K562 (cell line): Measurements from ENCODE around the gene ZFAND2A. TPM values are rescaled to one million over a fixed set of nuclear protein-coding genes. Genes with fewer than 3 reads are reported as not detected.

Experiments used
- ATAC-seq: fragments of 200-7000 bp; cut with Tn5 transposase; 3 replicates; pipeline ENCODE4 v1.9.1; 2020; ENCODE audit warnings: moderate library complexity
- BruUV-seq: library from RNA; stranded (reverse); fragments of 400-500 nt; replicated peaks from 2 replicates; lab custom pipeline; 2021; lab: Mats Ljungman, UMichigan
- CTCF ChIA-PET: fragments of 300-600 bp; formaldehyde crosslinking; extraction: SDS; loops from one replicate; lab custom pipeline; 2021; ENCODE audit warnings: low intra/inter-chr PET ratio; lab: Yijun Ruan, JAX
- POLR2A ChIA-PET: fragments of 300-600, 350-650 bp; sonication (Branson Sonifier 250); formaldehyde crosslinking; extraction: SDS; loops from one replicate; lab custom pipeline; 2021; ENCODE audit warnings: antibody characterized with exemption, inconsistent platforms; lab: Yijun Ruan, JAX
- DNase-seq, 4 experiments: peaks; one replicate each; pipeline versions ENCODE4 v3.0.0 to v3.0.0-alpha.2; 2011 to 2018; ENCODE audit warnings: low spot score in 3 of 4, mixed read lengths in 3 of 4; ENCODE audit errors: extremely low read depth in 1 of 4
- FAIRE-seq: peaks from 2 replicates; lab custom pipeline; 2011; peaks lifted over from hg19 to GRCh38; lab: Jason Lieb, UNC
- H2AFZ ChIP-seq: 2 replicates; pipeline ENCODE4 v1.6.0; 2011; ENCODE audit warnings: low read depth, low read length, control low read depth, inconsistent platforms
- H3K27ac ChIP-seq: fragments of 200-600 bp; 3 replicates; pipeline ENCODE4 v1.8.0; 2011; ENCODE audit warnings: low read depth, mild to moderate bottlenecking, control low read depth, inconsistent platforms, low read length, moderate library complexity, mixed read lengths; ENCODE audit errors: extremely low read depth
- H3K27me3 ChIP-seq, 2 experiments: fragments of 300-600 bp in 1 of 2; 2 replicates in 1 of 2; 3 replicates in 1 of 2; pipeline versions ENCODE4 v1.6.0 to v1.8.0; 2011; ENCODE audit warnings: inconsistent platforms in 2 of 2, low read length in 2 of 2, mild to moderate bottlenecking in 1 of 2, mixed read lengths in 1 of 2, moderate library complexity in 1 of 2; ENCODE audit not compliant: control insufficient read depth in 2 of 2, insufficient read depth in 2 of 2
- H3K36me3 ChIP-seq: fragments of 300-600 bp; 3 replicates; pipeline ENCODE4 v1.8.0; 2011; ENCODE audit warnings: mild to moderate bottlenecking, low read length, inconsistent platforms; ENCODE audit not compliant: control insufficient read depth, insufficient read depth
- H3K4me1 ChIP-seq, 2 experiments: fragments of 200-600 bp in 1 of 2; replicated peaks in 1 of 2; 2 replicates in 1 of 2; 3 replicates in 1 of 2; pipeline versions ENCODE4 v1.5.1 to v1.8.0; 2011; ENCODE audit warnings: inconsistent platforms in 2 of 2, low read length in 2 of 2, mild to moderate bottlenecking in 1 of 2, mixed read lengths in 1 of 2, moderate library complexity in 1 of 2; ENCODE audit not compliant: control insufficient read depth in 2 of 2, insufficient read depth in 2 of 2
- H3K4me2 ChIP-seq: 2 replicates; pipeline ENCODE4 v1.6.1; 2011; ENCODE audit warnings: low read length, control low read depth, inconsistent platforms, mixed read lengths; ENCODE audit not compliant: insufficient read depth
- H3K4me3 ChIP-seq: fragments of 200-600 bp; sonication (generic), shearing (Covaris generic); 2 replicates; pipeline ENCODE4 v1.5.1; 2016; ENCODE audit warnings: control low read depth, inconsistent platforms
- H3K79me2 ChIP-seq: fragments of 200-600 bp; 3 replicates; pipeline ENCODE4 v1.8.0; 2011; ENCODE audit warnings: low read length, inconsistent platforms; ENCODE audit not compliant: control insufficient read depth, insufficient read depth
- H3K9ac ChIP-seq, 2 experiments: 2 replicates each; pipeline versions ENCODE4 v1.6.0 to v1.6.1; 2011; ENCODE audit warnings: low read depth in 2 of 2, low read length in 2 of 2, control low read depth in 1 of 2, inconsistent platforms in 1 of 2, mild to moderate bottlenecking in 1 of 2, mixed read lengths in 1 of 2; ENCODE audit not compliant: insufficient read depth in 1 of 2
- H3K9me1 ChIP-seq: one replicate; pipeline ENCODE4 v1.6.0; 2011; ENCODE audit warnings: inconsistent platforms, mild to moderate bottlenecking, low read length, moderate library complexity; ENCODE audit not compliant: control insufficient read depth, insufficient read depth
- H3K9me3 ChIP-seq: replicated peaks from 2 replicates; pipeline ENCODE4 v1.5.1; 2011; ENCODE audit warnings: low read depth, low read length, inconsistent platforms; ENCODE audit not compliant: control insufficient read depth, insufficient read depth
- H4K20me1 ChIP-seq: replicated peaks from 2 replicates; pipeline ENCODE4 v1.6.1; 2011; ENCODE audit warnings: low read length, inconsistent platforms, mixed read lengths; ENCODE audit not compliant: control insufficient read depth, insufficient read depth
- CTBP1 ChIP-seq: fragments of 450-650 bp; IDR thresholded peaks from 2 replicates; pipeline ENCODE4 v1.6.1; 2016; ENCODE audit warnings: borderline replicate concordance
- ESRRA ChIP-seq: fragments of 450-650 bp; IDR thresholded peaks from 2 replicates; pipeline ENCODE4 v1.6.1; 2014; ENCODE audit warnings: low read depth, mild to moderate bottlenecking, moderate library complexity, borderline replicate concordance
- MCM2 ChIP-seq: fragments of 450-650 bp; IDR thresholded peaks from 2 replicates; pipeline ENCODE4 v1.6.1; 2017; ENCODE audit warnings: low read depth, mild to moderate bottlenecking
- ZNF282 ChIP-seq: sonication (generic); formaldehyde crosslinking; IDR thresholded peaks from 2 replicates; pipeline ENCODE4 v1.8.1; 2023; ENCODE audit warnings: missing genetic modification reagents
- ZNF316 ChIP-seq: fragments of 450-650 bp; IDR thresholded peaks from 2 replicates; pipeline ENCODE4 v1.6.1; 2016
- ZNF699 ChIP-seq: fragments of 250-450 bp; sonication (Bioruptor Pico); IDR thresholded peaks from 2 replicates; pipeline ENCODE4 v1.8.0; 2021; ENCODE audit warnings: mild to moderate bottlenecking, moderate library complexity; ENCODE audit not compliant: insufficient replicate concordance
- WGBS: fragments of 100-300 bp; shearing (Covaris generic); methylation state at CpG from one replicate; pipeline ENCODE4 v1.1.6; 2016; ENCODE audit warnings: low coverage, mixed read lengths; ENCODE audit not compliant: insufficient coverage; ENCODE audit errors: missing lambda C conversion rate; 5-methylcytosine and 5-hydroxymethylcytosine counted together
- in situ Hi-C: fragments of 300-500 bp; cut with MboI; formaldehyde crosslinking; loops from 4 replicates; pipeline ENCODE4 v1.15.0; 2018; ENCODE audit warnings: inconsistent platforms, mixed read lengths
- intact Hi-C: fragments of 100-400 bp; cut with micrococcal nuclease; formaldehyde crosslinking; loops from 2 replicates; pipeline ENCODE4 v1.14.2; 2022
- polyA plus RNA-seq, 8 experiments: library from polyadenylated mRNA; depleted of rRNA in 4 of 8; stranded (reverse) in 5 of 8; unstranded in 3 of 8; fragments of >200 nt; fragmentation: Nextera tagmentation in 2 of 8; fragmentation: Illumina TruSeq in 1 of 8; extraction: Ambion mirVana in 2 of 8; extraction: Trizol in 1 of 8; gene quantifications; 2 replicates each; pipeline versions ENCODE4 v1.2.1 to v1.2.3, GENCODE V29; 2011 to 2014; ENCODE audit warnings: inconsistent platforms in 1 of 8, missing spikeins in 1 of 8
- total RNA-seq, 7 experiments: library from RNA; depleted of rRNA in 6 of 7; stranded (reverse); fragments of >200 nt in 6 of 7; fragmentation: Illumina TruSeq in 2 of 7; extraction: Trizol in 2 of 7; gene quantifications; 2 replicates each; pipeline versions ENCODE4 v1.2.1 to v1.2.3, GENCODE V29; 2011 to 2021; ENCODE audit warnings: low replicate concordance in 1 of 7
- TF ChIP-seq, protein P1 (sequence below): fragments of 450-650 bp; formaldehyde crosslinking; IDR thresholded peaks from 2 replicates; pipeline ENCODE4 v1.4.0; 2020; ENCODE audit warnings: mild to moderate bottlenecking, mixed read lengths
- TF ChIP-seq, protein P2 (sequence below): fragments of 250-450 bp; sonication (Bioruptor Pico); IDR thresholded peaks from 2 replicates; pipeline ENCODE4 v1.8.0; 2021; ENCODE audit warnings: moderate library complexity, mild to moderate bottlenecking, inconsistent platforms

Gene ZFAND2A
- total and polyA plus RNA-seq, 9 of the 15 experiments (the other 6 are each of a cell fraction or from before 2014, with no cell fraction given) = 16.8 to 56.8 (median 26.1) TPM

DNA sequence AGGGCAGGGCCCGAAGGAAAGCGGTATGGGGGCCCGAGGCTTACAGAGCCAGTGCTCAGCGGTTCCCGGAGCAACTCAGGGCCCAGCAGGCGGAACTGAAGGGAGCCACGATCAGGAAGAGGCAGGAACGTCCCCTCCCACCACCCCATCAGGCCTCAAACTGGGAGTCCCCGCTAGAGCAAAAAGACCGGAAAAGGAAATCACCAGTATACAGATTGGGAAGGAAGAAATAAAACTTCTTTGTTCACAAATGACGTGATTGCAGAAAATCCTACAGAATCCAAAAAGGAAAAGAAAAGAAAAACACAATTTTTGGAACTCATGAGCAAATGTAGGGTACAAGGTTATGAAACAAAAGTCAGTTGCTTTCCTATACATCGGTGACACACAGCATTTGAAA is 21.6 kb upstream of the ZFAND2A start:
- H3K9me1 ChIP-seq = peaks cover 7% of the 10 kb centered on the region
- H3K9me3 ChIP-seq = peaks cover 5% of the 10 kb centered on the region
- FAIRE-seq (no peak), ATAC-seq (no peak), DNase-seq (no peak)
- TF ChIP-seq ZNF316 (no peak), CTBP1 (no peak), ZNF282 (no peak), ESRRA (no peak), MCM2 (no peak), ZNF699 (CRISPR knock-in tag) (no peak)
- TF ChIP-seq, protein P1, sequence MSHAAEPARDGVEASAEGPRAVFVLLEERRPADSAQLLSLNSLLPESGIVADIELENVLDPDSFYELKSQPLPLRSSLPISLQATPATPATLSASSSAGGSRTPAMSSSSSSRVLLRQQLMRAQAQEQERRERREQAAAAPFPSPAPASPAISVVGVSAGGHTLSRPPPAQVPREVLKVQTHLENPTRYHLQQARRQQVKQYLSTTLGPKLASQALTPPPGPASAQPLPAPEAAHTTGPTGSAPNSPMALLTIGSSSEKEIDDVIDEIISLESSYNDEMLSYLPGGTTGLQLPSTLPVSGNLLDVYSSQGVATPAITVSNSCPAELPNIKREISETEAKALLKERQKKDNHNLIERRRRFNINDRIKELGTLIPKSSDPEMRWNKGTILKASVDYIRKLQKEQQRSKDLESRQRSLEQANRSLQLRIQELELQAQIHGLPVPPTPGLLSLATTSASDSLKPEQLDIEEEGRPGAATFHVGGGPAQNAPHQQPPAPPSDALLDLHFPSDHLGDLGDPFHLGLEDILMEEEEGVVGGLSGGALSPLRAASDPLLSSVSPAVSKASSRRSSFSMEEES (CRISPR knock-in tag) = peak; percentile 60
- TF ChIP-seq, protein P2, sequence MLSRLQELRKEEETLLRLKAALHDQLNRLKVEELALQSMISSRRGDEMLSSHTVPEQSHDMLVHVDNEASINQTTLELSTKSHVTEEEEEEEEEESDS = no peak
- intact Hi-C loops (no loop called here), in situ Hi-C loops (no loop called here)
- H4K20me1 ChIP-seq = 0 out of 2 replicates have a peak, but pooled peaks cover 11% of the 10 kb centered on the region
- H3K4me3 ChIP-seq = no peak overlapping the region
- CTCF ChIA-PET = interaction anchor here (2.6 kb wide), 1 partner anchor 189 kb away, joined by 10 read pairs; no protein-coding TSS in a partner anchor
- peaks cover 2 to 16% of the 10 kb centered on the region in 2 experiments; a peak in 4 of 5 replicates for H3K4me1 ChIP-seq
- H3K27ac ChIP-seq = no peak overlapping the region
- 24% methylated on average over 12 of the region's 12 CpGs for whole genome bisulfite sequencing
- H3K9ac ChIP-seq = no peak overlapping the region
- POLR2A ChIA-PET = no interaction called here
- BruUV-seq = no TSS peak
- H3K79me2 ChIP-seq = no peaks in the 10 kb centered on the region
- H3K27me3 ChIP-seq = peaks cover 33 to 68% of the 10 kb centered on the region in 2 experiments; a peak in 4 of 5 replicates
- no peaks in the 10 kb centered on the region for H3K36me3 ChIP-seq
- H3K4me2 ChIP-seq = no peak overlapping the region
- no peak overlapping the region for H2AFZ ChIP-seq
